Fibroblast of pulmonary artery (primary cell): ENCODE measurements around the gene AGR3.

Experiments used
- DNase-seq: peaks from one replicate; pipeline ENCODE4 v3.0.0-alpha.2; 2010; ENCODE audit warnings: low read depth
- H3K4me3 ChIP-seq: replicated peaks from 2 replicates; pipeline ENCODE4 v1.5.1; 2011; ENCODE audit warnings: low read depth, mild to moderate bottlenecking, control low read depth, low read length, moderate library complexity
- TF ChIP-seq, protein P1 (sequence below): IDR thresholded peaks from 2 replicates; pipeline ENCODE4 v1.5.1; 2011; ENCODE audit warnings: mild to moderate bottlenecking, control low read depth, low read length, inconsistent platforms; ENCODE audit errors: missing control alignments

AGR3 gene

DNA sequence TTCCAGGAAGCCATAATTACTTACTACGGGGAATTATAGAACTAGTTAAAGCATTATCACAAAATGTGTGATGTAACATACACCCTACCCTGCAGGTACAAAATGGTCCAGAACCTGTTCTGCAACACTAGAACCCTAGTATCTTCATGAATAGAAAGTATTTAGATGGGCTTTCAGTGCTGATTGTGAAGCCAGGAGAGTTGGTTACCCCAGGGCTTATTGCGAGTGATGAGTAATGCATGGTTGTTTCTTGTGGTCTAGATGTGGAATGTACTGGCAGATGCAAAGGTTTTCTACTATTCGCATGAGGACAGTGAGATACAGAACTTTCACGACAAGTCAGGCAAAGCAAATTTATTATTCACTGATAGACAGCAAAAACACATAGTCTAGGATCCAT is 33.6 kb upstream of the AGR3 start:
- peak; percentile 76 for DNase-seq
- TF ChIP-seq, protein P1, sequence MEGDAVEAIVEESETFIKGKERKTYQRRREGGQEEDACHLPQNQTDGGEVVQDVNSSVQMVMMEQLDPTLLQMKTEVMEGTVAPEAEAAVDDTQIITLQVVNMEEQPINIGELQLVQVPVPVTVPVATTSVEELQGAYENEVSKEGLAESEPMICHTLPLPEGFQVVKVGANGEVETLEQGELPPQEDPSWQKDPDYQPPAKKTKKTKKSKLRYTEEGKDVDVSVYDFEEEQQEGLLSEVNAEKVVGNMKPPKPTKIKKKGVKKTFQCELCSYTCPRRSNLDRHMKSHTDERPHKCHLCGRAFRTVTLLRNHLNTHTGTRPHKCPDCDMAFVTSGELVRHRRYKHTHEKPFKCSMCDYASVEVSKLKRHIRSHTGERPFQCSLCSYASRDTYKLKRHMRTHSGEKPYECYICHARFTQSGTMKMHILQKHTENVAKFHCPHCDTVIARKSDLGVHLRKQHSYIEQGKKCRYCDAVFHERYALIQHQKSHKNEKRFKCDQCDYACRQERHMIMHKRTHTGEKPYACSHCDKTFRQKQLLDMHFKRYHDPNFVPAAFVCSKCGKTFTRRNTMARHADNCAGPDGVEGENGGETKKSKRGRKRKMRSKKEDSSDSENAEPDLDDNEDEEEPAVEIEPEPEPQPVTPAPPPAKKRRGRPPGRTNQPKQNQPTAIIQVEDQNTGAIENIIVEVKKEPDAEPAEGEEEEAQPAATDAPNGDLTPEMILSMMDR: no peak
- H3K4me3 ChIP-seq: no peak overlapping the region

DNA sequence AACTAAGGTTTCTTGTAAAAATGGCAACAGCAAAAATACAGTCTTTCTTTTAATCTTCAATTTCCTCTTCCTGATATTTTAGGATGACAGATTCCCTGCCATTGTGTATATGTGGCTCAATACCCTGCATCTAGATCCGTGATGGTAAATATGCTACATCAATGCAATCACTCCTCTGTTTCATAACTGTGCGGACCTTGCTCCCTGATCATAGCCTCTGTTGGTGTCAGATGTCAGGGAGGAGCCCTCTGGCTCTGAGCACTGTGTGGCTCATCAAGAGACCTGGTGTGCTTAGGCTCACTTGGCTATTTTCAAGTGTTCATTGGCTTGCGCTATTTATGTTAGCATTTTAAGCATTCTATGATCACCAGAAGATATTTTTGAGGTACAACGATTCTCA is 33.0 kb upstream of the AGR3 start:
- TF ChIP-seq, protein P1: no peak
- H3K4me3 ChIP-seq: no peak overlapping the region
- no peak for DNase-seq

DNA sequence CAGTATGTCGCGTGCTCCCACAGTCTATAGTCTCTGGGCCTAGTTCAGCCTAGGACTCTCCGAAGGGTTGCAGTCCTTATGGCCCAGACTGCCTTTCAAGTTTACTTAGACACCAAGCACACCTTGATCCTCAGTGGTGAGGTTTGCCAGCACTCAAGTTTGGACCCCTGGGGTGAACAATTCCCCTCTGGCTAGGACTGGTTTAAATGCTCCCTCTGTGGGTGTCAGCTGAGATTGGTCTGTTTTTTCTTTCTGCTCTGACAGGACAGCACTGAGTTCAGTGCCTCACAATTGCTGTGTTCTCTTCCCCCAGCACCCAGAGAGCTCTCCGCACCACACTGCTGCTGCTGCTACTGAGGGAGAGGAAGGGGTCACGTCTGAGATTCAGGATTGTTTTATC is 31.9 kb upstream of the AGR3 start:
- TF ChIP-seq, protein P1: no peak
- no peak for DNase-seq
- H3K4me3 ChIP-seq: no peak overlapping the region

DNA sequence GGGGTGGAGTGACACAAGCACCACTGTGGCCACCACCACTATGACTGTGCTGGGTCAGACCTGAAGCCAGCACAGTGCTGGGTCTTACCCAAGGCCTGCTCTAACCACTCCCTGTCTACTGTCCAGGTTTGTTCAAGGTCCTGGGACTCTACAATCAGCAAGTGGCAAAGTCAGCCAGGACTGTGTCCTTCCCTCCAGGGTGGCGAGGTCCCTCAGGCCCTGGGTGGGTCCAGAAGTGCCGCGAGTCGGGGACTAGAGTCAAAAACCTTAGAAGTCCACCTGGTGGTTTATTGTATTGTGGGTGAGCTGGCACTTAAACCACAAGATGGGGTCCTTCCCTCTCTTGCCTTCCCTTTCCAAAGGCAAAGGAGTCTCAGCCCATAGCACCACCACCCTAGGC is 30.8 kb upstream of the AGR3 start:
- no peak overlapping the region for H3K4me3 ChIP-seq
- no peak for DNase-seq
- TF ChIP-seq, protein P1: no peak

DNA sequence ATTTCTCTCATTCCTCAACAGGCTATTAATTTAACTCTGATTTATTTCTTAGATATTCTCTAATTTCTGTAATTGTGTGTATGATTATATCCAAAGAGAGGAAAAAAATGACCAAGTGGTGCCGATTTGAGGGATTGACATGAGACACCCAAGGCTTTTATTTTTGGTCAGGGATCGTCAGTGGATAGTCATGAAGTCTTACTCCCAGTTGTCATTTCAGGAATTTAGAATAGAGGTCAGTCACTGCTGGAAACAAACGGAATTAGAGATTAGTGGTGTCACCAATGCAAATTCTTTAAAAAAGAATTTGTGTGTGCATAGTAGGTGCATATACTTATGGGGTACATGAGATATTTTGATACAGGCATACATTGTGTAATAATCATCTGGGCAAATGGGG is 26.8 kb upstream of the AGR3 start:
- DNase-seq: no peak
- TF ChIP-seq, protein P1: no peak
- H3K4me3 ChIP-seq: no peak overlapping the region

DNA sequence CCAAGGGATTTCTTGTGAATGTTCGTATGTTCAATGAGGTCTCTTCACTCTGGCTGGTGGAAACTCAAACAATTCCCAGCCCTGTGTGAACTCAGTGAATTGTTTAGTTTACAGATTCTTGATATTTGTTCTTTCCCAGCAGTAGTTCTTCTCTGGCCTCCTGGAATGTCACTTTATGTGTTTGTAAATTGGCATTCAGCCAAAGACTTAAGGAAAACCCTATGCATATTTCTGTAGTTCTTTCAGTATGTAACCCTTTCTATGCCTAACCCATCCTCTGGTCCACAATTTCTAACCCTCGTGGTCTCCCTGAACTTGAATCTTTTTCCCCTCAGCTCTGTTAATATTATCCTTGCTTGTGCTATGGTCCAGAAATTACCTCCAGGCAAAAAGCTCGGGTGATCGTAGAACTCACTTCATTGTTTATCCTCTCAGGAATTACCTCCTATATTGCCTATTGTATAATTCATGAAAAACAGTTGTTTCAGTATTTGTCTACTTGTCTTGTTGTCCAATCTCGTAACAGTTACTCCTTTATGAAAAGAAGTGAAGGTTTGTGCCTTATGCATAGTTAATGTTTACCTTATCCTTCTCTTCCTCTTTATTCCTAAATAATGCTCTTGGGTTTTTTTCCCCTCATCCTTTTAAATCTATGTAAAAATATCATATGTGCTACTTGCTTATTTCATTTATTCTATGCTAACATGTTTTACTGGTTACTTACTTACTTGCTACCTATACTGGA is 23.7 kb upstream of the AGR3 start:
- H3K4me3 ChIP-seq: no peak overlapping the region
- TF ChIP-seq, protein P1: no peak
- DNase-seq: peak; percentile 62

DNA sequence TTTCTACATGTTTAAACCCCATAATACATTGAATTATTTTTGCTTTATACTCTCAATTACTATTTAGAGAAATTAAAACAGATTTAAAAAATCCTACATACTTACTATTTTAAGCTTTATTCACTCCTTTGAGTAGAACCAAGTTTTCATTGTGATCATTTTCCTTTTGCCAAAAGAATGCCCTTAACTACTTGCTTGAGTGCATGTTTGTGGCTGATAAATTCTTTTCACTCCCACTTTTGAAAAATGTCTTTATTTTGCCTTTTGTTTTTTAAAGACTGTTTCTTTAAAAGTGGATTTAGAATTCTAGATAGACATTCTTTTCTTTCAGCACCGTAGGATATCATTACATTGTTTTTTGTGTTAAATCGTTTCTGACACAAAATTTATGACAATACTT is 22.3 kb upstream of the AGR3 start:
- no peak for DNase-seq
- H3K4me3 ChIP-seq: no peak overlapping the region
- TF ChIP-seq, protein P1: no peak
